Fibroblast of upper back skin (primary cell): ENCODE data around the gene SMTNL1.

Source experiments
- DNase-seq: peaks from one replicate; pipeline ENCODE4 v3.0.0-alpha.2; 2013

Gene SMTNL1

GRCh38 chr11:57597916-57598830 is 60.8 kb downstream of the SMTNL1 start:
- peak; percentile 49 for DNase-seq

- DNase-seq, result peak; percentile 45
These were observed 61.4 kb downstream of the SMTNL1 start for GRCh38 chr11:57598831-57599155.

DNA sequence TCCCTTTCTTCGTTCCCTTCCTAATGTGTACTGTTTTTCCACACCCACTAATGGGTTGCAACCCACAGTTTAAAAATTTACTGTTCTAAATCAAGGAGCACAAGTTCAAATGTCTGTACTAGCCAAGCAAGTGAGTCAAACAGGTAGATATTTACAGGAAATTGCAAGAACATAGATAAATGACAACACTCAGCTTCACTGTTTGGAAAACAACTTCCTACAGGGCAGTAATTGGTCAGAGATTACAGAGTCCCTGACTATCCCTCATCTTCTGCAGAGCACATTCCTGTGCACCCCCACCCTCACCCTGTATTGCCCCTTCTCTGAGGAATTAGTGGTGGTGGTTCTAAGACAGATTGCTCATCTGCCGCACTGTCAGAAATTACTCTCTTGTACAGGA is 62.0 kb downstream of the SMTNL1 start:
- DNase-seq, result no peak
